A673 (cell line): ENCODE data around the gene CCDC106. TPM values are rescaled to one million over a fixed set of nuclear protein-coding genes. Genes with fewer than 3 reads are reported as not detected.
A peak's percentile ranks its signal among the peaks of the same experiment; 100 is the strongest.

Experiments used
- BruUV-seq: library from RNA; stranded (reverse); fragments of 400-500 nt; replicated peaks from 2 replicates; lab custom pipeline; 2021; lab: Mats Ljungman, UMichigan
- CTCF ChIA-PET: fragments of 300-600 bp; sonication (Branson Sonifier 250); formaldehyde crosslinking; loops from one replicate; lab custom pipeline; 2022; ENCODE audit warnings: antibody characterized with exemption; lab: Charles Lee
- POLR2A ChIA-PET: fragments of 300-600 bp; sonication (Branson Sonifier 250); formaldehyde crosslinking; loops from one replicate; lab custom pipeline; 2022; ENCODE audit warnings: antibody characterized with exemption; ENCODE audit not compliant: low non-redundant PET; lab: Charles Lee
- DNase-seq: peaks from one replicate; pipeline ENCODE4 v3.0.0-alpha.2; 2015; ENCODE audit warnings: low spot score
- H3K27ac ChIP-seq: fragments of 200-600 bp; sonication (generic); 2 replicates; pipeline ENCODE4 v1.5.1; 2016; ENCODE audit warnings: mixed run types, low read depth, mild to moderate bottlenecking, mixed read lengths, antibody characterized with exemption, low read length; ENCODE audit not compliant: poor library complexity, severe bottlenecking
- H3K27me3 ChIP-seq: fragments of 200-600 bp; sonication (generic); replicated peaks from 2 replicates; pipeline ENCODE4 v1.6.1; 2017; ENCODE audit warnings: mixed run types, low read depth, mild to moderate bottlenecking, mixed read lengths, antibody characterized with exemption, low read length; ENCODE audit not compliant: insufficient read depth, poor library complexity
- H3K36me3 ChIP-seq: fragments of 200-600 bp; sonication (generic); 2 replicates; pipeline ENCODE4 v1.6.1; 2016; ENCODE audit warnings: mixed run types, mild to moderate bottlenecking, mixed read lengths, antibody characterized with exemption, low read length; ENCODE audit not compliant: insufficient read depth, poor library complexity, severe bottlenecking
- H3K4me1 ChIP-seq: fragments of 200-600 bp; sonication (generic); 2 replicates; pipeline ENCODE4 v1.6.1; 2017; ENCODE audit warnings: mixed run types, mild to moderate bottlenecking, mixed read lengths, antibody characterized with exemption, low read length; ENCODE audit not compliant: insufficient read depth, poor library complexity, severe bottlenecking
- H3K4me3 ChIP-seq: fragments of 200-600 bp; sonication (generic); 2 replicates; pipeline ENCODE4 v1.5.1; 2016; ENCODE audit warnings: low read depth, mixed run types, mild to moderate bottlenecking, mixed read lengths, low read length; ENCODE audit not compliant: poor library complexity, severe bottlenecking
- H3K9me3 ChIP-seq: fragments of 200-600 bp; sonication (generic); 2 replicates; pipeline ENCODE4 v1.6.1; 2016; ENCODE audit warnings: mixed run types, low read depth, mild to moderate bottlenecking, mixed read lengths, antibody characterized with exemption, low read length; ENCODE audit not compliant: poor library complexity, severe bottlenecking
- EZH2 ChIP-seq: fragments of 200-600 bp; sonication (generic); IDR thresholded peaks from 2 replicates; pipeline ENCODE4 v1.6.1; 2017; ENCODE audit warnings: borderline replicate concordance, low read depth, mild to moderate bottlenecking, mixed read lengths, antibody characterized with exemption, low read length; ENCODE audit not compliant: poor library complexity, severe bottlenecking
- intact Hi-C: fragments of 100-400 bp; cut with micrococcal nuclease; formaldehyde crosslinking; loops from one replicate; pipeline ENCODE4 v1.10.0; 2022; ENCODE audit not compliant: unreplicated experiment
- total RNA-seq: library from RNA; stranded (reverse); gene quantifications from 2 replicates; pipeline ENCODE4 v1.2.3, GENCODE V29; 2021
- TF ChIP-seq, protein P1 (sequence below): fragments of 300-800, 200-600 bp; sonication (generic); conservative IDR thresholded peaks from 2 replicates; pipeline ENCODE4 v1.5.1; 2017; ENCODE audit warnings: low read depth, mild to moderate bottlenecking, antibody characterized with exemption, low read length, moderate library complexity, mixed read lengths

Gene CCDC106
- total RNA-seq, 1 experiment from 2014 or later = 41.5 TPM

DNA sequence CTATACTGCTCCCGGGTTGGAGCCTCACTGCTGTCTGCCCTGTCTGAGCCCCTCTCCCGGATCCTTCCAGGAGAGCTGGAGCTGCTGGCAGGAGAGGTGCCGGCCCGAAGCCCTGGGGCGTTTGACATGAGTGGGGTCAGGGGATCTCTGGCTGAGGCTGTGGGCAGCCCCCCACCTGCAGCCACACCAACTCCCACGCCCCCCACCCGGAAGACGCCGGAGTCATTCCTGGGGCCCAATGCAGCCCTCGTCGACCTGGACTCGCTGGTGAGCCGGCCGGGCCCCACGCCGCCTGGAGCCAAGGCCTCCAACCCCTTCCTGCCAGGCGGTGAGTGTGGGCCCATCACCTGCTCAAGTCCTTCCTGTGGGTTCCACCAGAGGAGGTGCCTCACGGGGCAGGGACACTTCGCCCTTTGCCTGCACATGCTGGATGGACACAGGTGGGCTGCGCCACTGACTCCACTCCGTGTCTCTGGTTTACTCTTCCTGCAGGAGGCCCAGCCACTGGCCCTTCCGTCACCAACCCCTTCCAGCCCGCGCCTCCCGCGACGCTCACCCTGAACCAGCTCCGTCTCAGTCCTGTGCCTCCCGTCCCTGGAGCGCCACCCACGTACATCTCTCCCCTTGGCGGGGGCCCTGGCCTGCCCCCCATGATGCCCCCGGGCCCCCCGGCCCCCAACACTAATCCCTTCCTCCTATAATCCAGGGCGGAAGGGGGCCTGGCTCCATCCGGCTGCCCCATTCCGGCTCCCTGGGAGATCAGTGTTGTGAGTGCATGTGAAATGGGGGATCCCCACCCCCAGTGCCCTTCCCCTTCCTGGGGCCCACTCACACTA lies 46.9 kb downstream of the CCDC106 start:
- TSS peak; percentile 73 for BruUV-seq

DNA sequence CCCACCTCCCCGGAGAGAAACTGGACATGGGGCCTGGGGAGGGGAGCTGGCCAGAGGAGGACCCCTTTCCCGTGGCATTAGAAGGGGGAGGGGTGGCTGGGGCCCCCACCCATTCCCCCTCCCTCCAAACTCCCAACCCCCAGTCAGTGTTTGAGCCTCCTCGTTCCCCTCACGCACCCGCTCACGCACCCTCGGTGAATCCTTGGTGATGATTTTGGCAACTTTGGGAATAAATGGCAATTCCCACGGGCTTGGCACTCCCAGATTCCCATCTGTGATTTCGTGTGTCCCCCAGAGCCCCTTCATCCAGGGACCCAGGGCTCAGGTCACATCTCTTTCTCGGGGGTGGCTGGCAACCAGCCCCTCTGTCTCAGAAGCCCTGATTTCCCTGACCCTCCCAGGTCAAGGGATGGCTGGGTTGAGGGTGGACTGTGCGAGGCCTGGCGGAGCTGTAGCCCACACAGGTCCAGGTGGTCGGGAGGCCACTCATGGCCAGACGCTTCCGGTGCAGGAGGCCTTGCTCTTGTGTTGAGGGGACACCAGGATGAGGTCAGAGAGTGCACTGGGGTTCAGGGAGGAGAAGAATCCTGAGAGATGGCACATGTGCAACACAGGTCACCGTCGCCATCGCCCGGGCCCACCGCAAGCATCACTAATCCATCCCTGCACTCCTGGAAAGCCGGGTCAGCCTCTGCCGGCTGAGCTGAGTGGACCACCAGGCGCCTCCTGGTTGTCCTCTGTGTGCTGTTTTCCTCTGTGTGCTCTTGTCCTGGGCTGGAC lies 47.7 kb downstream of the CCDC106 start:
- no peaks in the 10 kb centered on the region for H3K4me1 ChIP-seq
- ChIA-PET CTCF (no interaction called here), POLR2A (no interaction called here)
- no peaks in the 10 kb centered on the region for H3K27me3 ChIP-seq
- H3K36me3 ChIP-seq = peaks cover 38% of the 10 kb centered on the region
- no peak overlapping the region for H3K4me3 ChIP-seq
- TF ChIP-seq, protein P1, sequence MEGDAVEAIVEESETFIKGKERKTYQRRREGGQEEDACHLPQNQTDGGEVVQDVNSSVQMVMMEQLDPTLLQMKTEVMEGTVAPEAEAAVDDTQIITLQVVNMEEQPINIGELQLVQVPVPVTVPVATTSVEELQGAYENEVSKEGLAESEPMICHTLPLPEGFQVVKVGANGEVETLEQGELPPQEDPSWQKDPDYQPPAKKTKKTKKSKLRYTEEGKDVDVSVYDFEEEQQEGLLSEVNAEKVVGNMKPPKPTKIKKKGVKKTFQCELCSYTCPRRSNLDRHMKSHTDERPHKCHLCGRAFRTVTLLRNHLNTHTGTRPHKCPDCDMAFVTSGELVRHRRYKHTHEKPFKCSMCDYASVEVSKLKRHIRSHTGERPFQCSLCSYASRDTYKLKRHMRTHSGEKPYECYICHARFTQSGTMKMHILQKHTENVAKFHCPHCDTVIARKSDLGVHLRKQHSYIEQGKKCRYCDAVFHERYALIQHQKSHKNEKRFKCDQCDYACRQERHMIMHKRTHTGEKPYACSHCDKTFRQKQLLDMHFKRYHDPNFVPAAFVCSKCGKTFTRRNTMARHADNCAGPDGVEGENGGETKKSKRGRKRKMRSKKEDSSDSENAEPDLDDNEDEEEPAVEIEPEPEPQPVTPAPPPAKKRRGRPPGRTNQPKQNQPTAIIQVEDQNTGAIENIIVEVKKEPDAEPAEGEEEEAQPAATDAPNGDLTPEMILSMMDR = no peak
- intact Hi-C loops = no loop called here
- H3K9me3 ChIP-seq = no peaks in the 10 kb centered on the region
- DNase-seq = no peak
- H3K27ac ChIP-seq = no peak overlapping the region
- BruUV-seq = no TSS peak

More for the DNA sequence above, 46.9 kb downstream of the CCDC106 start:
- ChIA-PET CTCF (no interaction called here), POLR2A (no interaction called here)
- H3K36me3 ChIP-seq = peaks cover 46% of the 10 kb centered on the region
- no peak overlapping the region for H3K4me3 ChIP-seq
- intact Hi-C loops = no loop called here
- H3K27me3 ChIP-seq = no peaks in the 10 kb centered on the region
- no peaks in the 10 kb centered on the region for H3K4me1 ChIP-seq
- DNase-seq = no peak
- no peak for TF ChIP-seq EZH2
- TF ChIP-seq, protein P1 = no peak
- H3K9me3 ChIP-seq = no peaks in the 10 kb centered on the region
- H3K27ac ChIP-seq = no peak overlapping the region

DNA sequence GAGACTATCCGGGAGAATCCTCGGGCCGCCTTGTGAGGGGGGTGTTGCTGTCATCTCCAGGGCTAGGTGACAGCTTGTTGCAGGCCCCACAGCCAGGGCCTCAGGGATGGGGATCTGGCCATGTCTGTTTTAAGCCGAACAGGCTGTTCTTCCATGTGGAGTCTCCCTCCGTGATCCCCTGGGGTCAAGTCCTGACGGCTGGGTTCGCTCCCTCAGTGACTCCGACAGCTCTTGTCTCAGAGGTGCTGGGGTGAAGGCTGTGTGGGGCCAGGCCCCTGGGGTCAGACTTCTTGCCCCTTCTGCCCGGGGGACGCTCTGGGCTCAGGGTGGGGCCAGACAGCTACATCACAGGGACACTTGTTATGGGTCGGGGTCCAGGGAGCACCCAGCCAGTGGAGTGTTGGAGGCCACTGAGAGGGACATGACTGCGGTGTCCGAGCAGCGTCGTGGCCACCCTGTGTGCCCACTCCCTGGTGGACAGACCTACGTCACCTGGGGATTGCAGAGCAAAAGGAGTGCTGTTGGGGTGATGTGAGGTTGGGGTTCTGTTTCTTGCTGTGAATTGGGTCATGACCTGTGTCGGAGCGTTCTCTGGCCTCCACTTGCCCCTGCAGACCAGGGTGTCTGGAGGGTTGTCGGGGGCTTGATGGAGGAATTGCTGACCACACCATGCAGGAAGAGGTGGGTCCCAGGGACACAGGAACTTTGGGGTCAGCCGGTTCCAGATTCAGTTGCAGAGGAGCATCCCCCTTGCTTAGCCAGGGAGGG lies 48.5 kb downstream of the CCDC106 start:
- no peak for TF ChIP-seq EZH2
- TF ChIP-seq, protein P1 = no peak
- intact Hi-C loops = no loop called here
- no peak for DNase-seq
- ChIA-PET POLR2A (no interaction called here), CTCF (no interaction called here)
- Histone ChIP-seq H3K27me3 (no peaks in the 10 kb centered on the region), H3K9me3 (no peaks in the 10 kb centered on the region), H3K4me3 (no peak overlapping the region), H3K27ac (no peak overlapping the region), H3K36me3 (peaks cover 36% of the 10 kb centered on the region), H3K4me1 (no peaks in the 10 kb centered on the region)
- BruUV-seq = no TSS peak
